IgD-negative memory B cell (primary cell): Measurements from ENCODE around the gene CHRM5. TPM values are rescaled to one million over a fixed set of nuclear protein-coding genes. Genes with fewer than 3 reads are reported as not detected.

Source experiments
- H3K27ac Mint-ChIP-seq, 3 donors: one replicate each; pipeline ENCODE4 v1.8.0; 2020 to 2022; ENCODE audit warnings: mild to moderate bottlenecking in 3 of 3, mixed read lengths in 3 of 3, moderate library complexity in 1 of 3
- H3K27me3 Mint-ChIP-seq: one replicate; pipeline ENCODE4 v1.8.0; 2021; ENCODE audit warnings: mixed read lengths
- H3K36me3 Mint-ChIP-seq: one replicate; pipeline ENCODE4 v1.8.0; 2020; ENCODE audit warnings: mild to moderate bottlenecking, mixed read lengths
- H3K4me1 Mint-ChIP-seq, 3 donors: one replicate each; pipeline ENCODE4 v1.8.0; 2020 to 2022; ENCODE audit warnings: mixed read lengths in 3 of 3, mild to moderate bottlenecking in 1 of 3
- H3K4me3 Mint-ChIP-seq, 4 donors: one replicate each; pipeline ENCODE4 v1.8.0; 2020 to 2022; ENCODE audit warnings: mild to moderate bottlenecking in 4 of 4, mixed read lengths in 4 of 4, moderate library complexity in 3 of 4
- H3K9me3 Mint-ChIP-seq, 3 donors: one replicate each; pipeline ENCODE4 v1.8.0; 2020 to 2021; ENCODE audit warnings: mixed read lengths in 3 of 3, mild to moderate bottlenecking in 1 of 3
- polyA plus RNA-seq: library from polyadenylated mRNA; unstranded; fragments of 300-500 nt; fragmentation: Illumina TruSeq; gene quantifications from one replicate; pipeline ENCODE4 v1.2.3, GENCODE V29; 2021

CHRM5 gene
- polyA plus RNA-seq, 1 donor from 2014 or later = not detected

DNA sequence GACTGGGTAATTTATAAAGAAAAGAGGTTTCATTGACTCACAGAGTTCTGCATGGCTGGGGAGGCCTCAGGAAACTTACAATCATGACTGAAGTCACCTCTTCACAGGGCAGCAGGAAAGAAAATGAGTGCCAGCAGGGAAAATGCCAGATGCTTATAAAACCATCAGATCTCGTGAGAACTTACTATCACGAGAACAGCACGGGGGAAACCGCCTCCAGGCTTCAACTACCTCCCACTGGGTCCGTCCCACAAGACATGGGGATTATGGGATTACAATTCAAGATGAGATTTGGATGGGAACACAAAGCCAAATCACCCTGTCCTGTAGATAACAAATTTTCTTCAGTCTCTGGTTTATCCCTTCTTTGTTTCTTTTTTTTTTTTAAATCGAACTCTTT is 101.7 kb downstream of the CHRM5 start:
- H3K27me3 Mint-ChIP-seq = no peaks in the 10 kb centered on the region
- H3K9me3 Mint-ChIP-seq = no peaks in the 10 kb centered on the region
- no peaks in the 10 kb centered on the region for H3K4me1 Mint-ChIP-seq
- H3K27ac Mint-ChIP-seq = no peak overlapping the region
- no peak overlapping the region for H3K4me3 Mint-ChIP-seq
- H3K36me3 Mint-ChIP-seq = peaks cover 5% of the 10 kb centered on the region

DNA sequence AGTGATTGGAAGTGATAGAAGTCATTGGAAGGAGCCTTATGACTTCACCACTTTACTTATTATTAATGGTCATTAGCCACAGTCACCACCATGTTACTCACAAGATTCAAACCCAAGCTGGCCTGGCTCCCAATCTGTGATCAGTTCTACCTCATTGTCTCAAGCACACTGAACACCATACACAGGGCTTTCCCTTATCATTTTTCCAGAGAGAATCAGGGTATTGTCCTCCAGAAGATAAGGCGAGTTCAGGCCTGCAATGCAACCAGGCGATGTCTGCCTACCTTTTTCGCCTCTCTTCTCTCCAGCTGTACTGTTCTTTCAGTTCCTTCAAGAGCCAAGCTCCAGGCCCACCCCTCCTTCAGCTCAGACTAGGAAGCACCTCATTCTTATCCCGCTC is 108.5 kb downstream of the CHRM5 start:
- Mint-ChIP-seq H3K27ac (no peak overlapping the region), H3K4me1 (no peaks in the 10 kb centered on the region), H3K9me3 (no peaks in the 10 kb centered on the region), H3K4me3 (no peak overlapping the region), H3K27me3 (no peaks in the 10 kb centered on the region), H3K36me3 (peaks cover 5% of the 10 kb centered on the region)

DNA sequence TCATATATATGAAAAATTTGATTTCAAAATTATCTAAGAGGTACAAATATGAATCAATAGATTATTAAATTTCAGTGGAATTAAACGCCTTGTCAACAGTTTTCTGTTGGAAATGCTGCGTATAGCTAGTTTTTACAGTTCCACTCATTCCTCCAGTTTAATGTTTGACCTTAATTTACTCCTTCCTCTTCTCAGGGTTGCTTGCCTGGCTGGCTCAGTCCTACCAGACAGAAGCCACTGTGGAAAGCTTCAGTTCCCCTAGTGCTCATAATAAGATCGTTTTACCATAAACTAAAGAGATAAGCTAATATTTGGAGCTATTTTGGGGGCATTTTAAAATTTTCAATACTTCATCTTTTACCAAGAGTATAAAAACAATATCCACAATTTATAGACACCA is 110.6 kb downstream of the CHRM5 start:
- Mint-ChIP-seq H3K9me3 (no peaks in the 10 kb centered on the region), H3K27ac (no peak overlapping the region), H3K4me1 (no peaks in the 10 kb centered on the region), H3K27me3 (no peaks in the 10 kb centered on the region), H3K36me3 (peaks cover 9% of the 10 kb centered on the region), H3K4me3 (no peak overlapping the region)

DNA sequence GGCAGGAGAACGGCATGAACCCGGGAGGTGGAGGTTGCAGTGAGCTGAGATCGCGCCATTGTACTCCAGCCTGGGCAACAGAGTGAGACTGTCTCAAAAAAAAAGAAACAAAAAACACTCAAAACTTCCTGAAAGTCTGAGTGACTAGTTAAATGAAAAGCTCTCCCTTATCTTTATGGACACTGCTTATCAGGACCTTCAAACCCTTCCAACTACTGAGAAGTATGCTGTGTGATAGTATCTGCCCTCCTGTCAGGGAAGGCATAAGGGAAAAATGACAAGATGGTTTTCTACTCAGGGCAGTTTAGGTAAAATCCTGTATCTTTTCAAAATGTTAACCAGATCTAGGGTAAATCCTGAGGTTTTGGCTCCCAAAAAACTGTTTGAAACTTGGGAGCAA is 111.6 kb downstream of the CHRM5 start:
- no peaks in the 10 kb centered on the region for H3K4me1 Mint-ChIP-seq

DNA sequence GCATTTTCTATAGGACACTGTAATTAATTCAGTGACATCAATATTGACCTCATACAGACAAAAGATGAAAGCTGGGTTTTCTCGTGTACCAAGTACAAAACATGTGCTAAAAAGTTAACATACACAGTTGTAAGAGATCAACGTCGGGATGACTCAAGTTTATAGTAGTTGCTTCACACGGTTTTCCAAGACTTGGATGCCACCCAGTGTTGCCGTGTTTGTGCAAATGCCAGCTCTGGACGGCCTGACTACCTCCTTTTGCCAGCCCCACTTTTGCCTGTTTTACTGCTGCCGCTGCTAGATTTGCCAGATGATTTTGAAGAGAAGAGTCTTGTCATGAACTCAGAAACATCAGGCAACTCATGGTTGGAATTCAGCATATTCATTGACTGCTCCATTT is 115.8 kb downstream of the CHRM5 start:
- Mint-ChIP-seq H3K9me3 (no peaks in the 10 kb centered on the region), H3K27ac (no peak overlapping the region), H3K4me1 (no peaks in the 10 kb centered on the region), H3K4me3 (no peak overlapping the region), H3K36me3 (peaks cover 5% of the 10 kb centered on the region), H3K27me3 (no peaks in the 10 kb centered on the region)

More for the DNA sequence above, 111.6 kb downstream of the CHRM5 start:
- no peak overlapping the region for H3K27ac Mint-ChIP-seq
- H3K27me3 Mint-ChIP-seq = no peaks in the 10 kb centered on the region
- no peak overlapping the region for H3K4me3 Mint-ChIP-seq
- H3K36me3 Mint-ChIP-seq = peaks cover 5% of the 10 kb centered on the region
- H3K9me3 Mint-ChIP-seq = no peaks in the 10 kb centered on the region

DNA sequence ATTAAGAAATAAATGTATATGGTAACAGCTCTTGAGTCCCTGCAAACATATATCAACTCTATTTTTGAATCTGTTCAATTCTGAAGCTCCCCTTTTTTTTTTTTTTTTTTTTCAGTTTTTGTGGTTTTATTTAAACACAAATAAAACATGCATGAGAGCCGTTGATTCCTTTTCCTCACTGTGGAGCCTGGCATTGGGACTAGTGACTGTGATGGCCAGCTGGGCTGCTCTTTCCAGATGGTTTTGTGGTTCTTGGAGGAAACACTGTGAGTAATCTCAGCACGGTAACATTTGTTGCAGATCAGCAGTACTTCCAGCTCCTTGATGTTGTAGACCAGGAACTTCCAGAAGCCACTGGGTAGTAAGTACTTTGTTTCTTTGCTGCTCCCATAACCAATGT is 117.4 kb downstream of the CHRM5 start:
- H3K4me1 Mint-ChIP-seq = peaks cover 3 to 4% (median 4%) of the 10 kb centered on the region in 3 donors
- H3K4me3 Mint-ChIP-seq = no peak overlapping the region
- no peaks in the 10 kb centered on the region for H3K27me3 Mint-ChIP-seq
- no peaks in the 10 kb centered on the region for H3K9me3 Mint-ChIP-seq
- H3K36me3 Mint-ChIP-seq = peaks cover 5% of the 10 kb centered on the region
- H3K27ac Mint-ChIP-seq = no peak overlapping the region

DNA sequence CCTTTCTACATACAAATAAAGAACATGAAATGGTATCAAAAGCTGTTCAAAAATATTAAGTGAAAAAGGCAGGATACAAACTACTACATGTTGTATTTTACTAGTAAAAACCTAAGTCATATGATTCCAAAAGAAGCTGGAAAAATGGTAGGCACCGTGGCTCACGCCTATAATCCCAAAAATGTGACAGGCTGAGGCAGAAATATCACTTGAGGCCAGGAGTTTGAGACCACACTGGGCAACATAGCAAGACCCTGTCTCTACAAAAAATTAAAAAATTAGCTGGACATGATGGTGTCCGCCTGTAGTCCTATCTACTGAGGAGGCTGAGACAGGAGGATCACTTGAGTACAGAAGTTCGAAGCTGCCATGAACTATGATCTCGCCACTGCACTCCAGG is 131.6 kb downstream of the CHRM5 start:
- peaks cover 6% of the 10 kb centered on the region for H3K36me3 Mint-ChIP-seq

DNA sequence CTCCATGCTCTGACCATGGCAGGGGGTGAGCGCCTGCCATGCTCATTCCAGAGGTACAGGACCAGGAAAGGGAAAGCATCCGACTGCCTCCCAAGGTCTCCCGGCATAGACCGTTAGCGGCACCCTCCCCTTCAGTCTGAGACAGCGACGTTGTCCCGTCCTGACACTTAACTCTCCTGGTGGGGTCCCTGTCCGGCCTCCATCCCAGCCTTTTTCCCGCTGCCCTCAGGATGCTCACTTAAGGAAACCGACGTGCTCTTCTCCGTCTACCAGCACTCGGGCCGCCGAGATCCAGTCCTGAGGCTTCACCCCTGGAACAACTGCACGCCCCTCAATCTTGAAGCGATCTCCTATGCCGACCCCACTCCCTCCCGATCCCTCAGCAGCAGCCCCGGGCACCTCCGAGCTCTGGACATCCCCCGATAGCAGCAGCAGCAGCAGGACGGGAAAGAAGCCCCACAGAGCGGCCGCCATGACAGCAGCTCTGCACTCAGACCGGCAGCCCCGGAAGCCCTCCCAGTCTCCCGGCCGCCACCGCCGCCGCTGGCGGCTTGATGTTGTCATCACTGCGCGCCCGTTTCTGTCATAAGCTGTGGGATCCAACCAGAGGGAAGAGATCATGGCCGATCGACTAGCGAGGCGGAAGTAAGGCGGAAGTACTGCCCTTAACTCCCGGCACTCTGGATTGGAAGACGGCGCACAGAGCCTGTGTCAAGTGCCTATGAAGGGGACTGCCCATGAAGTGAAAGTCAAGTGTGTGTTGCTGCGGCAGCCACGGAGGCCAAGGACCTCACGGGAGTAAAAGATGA is 133.3 kb downstream of the CHRM5 start, which contains the start of the genes EMC7 and PGBD4:
EMC7 (minus strand) TSS at position 497 of the 809 bp plus-strand sequence; CDS start at position 474, 23 bp downstream.
PGBD4 (plus strand) TSS at position 718 of the 809 bp plus-strand sequence. CDS start 449 bp downstream, outside the sequence.
- Mint-ChIP-seq H3K36me3 (peaks cover 6% of the 10 kb centered on the region), H3K27me3 (no peaks in the 10 kb centered on the region), H3K27ac (peak within 1 kb of the TSS; percentile 79 to 99 (median 98)), H3K4me3 (peak within 1 kb of the TSS; percentile 76 to 100 (median 97)), H3K9me3 (peaks cover 0 to 4% (median 0%) of the 10 kb centered on the region in 3 donors), H3K4me1 (peaks cover 13 to 36% (median 19%) of the 10 kb centered on the region in 3 donors)

More for the DNA sequence above, 131.6 kb downstream of the CHRM5 start:
- Mint-ChIP-seq H3K4me3 (peak overlapping the region in 3 of 4 donors; percentile 63 to 76 (median 68)), H3K4me1 (peaks cover 13 to 36% (median 19%) of the 10 kb centered on the region in 3 donors), H3K9me3 (peaks cover 0 to 2% (median 0%) of the 10 kb centered on the region in 3 donors), H3K27me3 (no peaks in the 10 kb centered on the region), H3K27ac (no peak overlapping the region)

DNA sequence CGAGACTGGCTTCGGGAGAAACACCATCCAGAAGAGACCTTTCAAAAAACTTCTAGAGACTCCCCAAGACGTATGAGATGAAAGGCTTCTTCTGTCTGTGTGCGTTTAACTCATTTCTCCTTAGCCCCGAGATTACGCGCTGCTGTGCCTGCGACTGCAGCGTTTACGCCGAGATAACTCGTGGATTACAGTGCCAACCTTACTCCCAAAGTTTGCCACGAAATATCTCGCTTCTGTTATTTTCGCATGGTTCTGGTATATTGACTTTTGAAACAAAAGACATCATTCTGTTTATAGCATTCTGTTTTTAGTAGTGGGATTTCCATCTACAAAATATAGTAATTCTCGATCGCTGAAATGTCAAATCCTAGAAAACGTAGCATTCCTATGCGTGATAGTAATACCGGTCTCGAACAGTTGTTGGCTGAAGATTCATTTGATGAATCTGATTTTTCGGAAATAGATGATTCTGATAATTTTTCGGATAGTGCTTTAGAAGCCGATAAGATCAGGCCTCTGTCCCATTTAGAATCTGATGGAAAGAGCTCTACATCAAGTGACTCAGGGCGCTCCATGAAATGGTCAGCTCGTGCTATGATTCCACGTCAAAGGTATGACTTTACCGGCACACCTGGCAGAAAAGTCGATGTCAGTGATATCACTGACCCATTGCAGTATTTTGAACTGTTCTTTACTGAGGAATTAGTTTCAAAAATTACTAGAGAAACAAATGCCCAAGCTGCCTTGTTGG is 134.1 kb downstream of the CHRM5 start:
- H3K27ac Mint-ChIP-seq = peak overlapping the region; percentile 79 to 99 (median 98)
- H3K36me3 Mint-ChIP-seq = peaks cover 6% of the 10 kb centered on the region
- peaks cover 0 to 4% (median 0%) of the 10 kb centered on the region in 3 donors for H3K9me3 Mint-ChIP-seq
- H3K4me1 Mint-ChIP-seq = peaks cover 13 to 35% (median 19%) of the 10 kb centered on the region in 3 donors
- peak overlapping the region; percentile 76 to 100 (median 97) for H3K4me3 Mint-ChIP-seq
- no peaks in the 10 kb centered on the region for H3K27me3 Mint-ChIP-seq

DNA sequence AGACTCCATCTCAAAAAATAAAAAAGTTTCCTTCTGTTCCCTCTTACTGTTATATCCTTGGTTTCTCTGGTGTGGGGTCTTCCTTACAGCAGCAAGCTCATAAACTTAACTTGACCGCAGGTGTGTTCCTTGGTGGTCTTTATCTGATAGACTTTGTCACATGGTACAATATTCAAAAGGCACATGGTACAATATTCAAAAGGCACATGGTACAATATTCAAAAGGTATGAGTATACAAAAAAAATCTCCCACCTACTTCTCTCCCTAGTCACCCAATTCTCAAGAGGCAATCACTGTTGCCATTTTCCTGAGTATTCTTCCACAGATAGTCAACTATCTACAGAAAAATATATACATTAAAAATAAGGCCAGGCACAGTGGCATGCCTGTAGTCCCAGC is 138.1 kb downstream of the CHRM5 start:
- peaks cover 0 to 15% (median 4%) of the 10 kb centered on the region in 3 donors for H3K4me1 Mint-ChIP-seq
- H3K36me3 Mint-ChIP-seq = peaks cover 4% of the 10 kb centered on the region
- H3K4me3 Mint-ChIP-seq = no peak overlapping the region
- peaks cover 0 to 4% (median 0%) of the 10 kb centered on the region in 3 donors for H3K9me3 Mint-ChIP-seq
- peak overlapping the region in 1 of 3 donors; percentile 6 for H3K27ac Mint-ChIP-seq
- no peaks in the 10 kb centered on the region for H3K27me3 Mint-ChIP-seq

DNA sequence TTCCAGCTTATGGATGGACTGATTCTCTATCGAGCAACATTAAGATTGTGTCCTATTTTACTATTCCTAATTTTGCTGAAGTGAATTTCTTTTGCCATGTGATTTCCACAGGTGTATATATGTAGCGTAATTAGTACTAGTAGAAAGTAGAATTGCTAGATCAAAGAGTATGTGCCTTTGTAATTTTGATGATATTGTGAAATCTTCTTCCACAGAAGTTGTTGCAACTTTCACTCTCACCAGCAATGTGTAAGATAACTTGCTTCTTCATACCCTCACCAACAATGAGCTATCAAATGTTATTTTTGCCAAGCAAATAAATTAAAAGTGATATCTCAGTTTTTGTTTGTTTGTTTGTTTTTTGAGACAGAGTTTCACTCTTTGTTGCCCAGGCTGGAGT is 139.0 kb downstream of the CHRM5 start:
- peaks cover 0 to 8% (median 0%) of the 10 kb centered on the region in 3 donors for H3K4me1 Mint-ChIP-seq
- no peaks in the 10 kb centered on the region for H3K27me3 Mint-ChIP-seq

DNA sequence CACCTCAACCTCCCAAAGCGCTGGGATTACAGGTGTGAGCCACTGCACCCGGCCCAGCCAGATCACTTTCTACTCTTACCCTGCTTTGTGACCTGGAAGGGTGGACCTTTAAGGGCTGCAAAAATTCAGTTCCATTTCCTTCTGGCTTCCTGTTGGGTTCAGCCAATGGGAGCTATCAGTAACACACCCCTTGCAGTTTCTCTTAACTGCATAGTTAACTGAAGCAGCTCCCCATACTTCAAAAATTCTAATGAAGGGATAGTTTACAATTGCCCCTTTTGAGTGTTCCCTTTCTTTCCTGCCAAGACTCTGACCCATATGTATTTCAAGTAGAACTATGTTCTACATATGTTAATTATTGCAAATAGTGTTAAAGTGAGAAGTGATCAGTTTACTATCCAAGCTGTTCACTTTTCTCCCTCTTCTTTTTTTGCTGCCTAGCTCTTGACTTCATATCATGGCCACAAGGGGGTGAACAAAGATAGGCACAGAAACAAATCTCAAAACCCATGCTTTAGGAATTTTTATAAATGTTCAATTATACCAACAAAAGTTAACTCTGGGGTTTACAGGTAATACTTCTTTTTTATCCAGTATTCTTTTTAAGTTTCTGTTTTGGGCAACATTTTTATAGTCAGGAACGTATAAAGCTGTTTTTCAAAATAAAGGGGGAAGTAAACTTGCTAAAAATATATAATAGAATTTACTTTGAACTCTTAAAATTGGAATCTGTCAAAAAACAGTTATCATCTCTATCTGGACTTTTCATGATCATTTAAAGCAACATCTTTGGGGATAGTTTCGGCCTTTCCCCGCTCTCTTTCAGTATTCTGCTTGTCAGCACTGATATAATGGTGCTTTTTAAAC is 141.7 kb downstream of the CHRM5 start:
- H3K9me3 Mint-ChIP-seq = peaks cover 0 to 1% (median 0%) of the 10 kb centered on the region in 3 donors
- peak overlapping the region in 1 of 4 donors; percentile 10 for H3K4me3 Mint-ChIP-seq
- H3K27ac Mint-ChIP-seq = peak overlapping the region in 1 of 3 donors; percentile 19
- H3K4me1 Mint-ChIP-seq = no peaks in the 10 kb centered on the region
- H3K27me3 Mint-ChIP-seq = peaks cover 6% of the 10 kb centered on the region
- no peaks in the 10 kb centered on the region for H3K36me3 Mint-ChIP-seq

More for the DNA sequence above, 139.0 kb downstream of the CHRM5 start:
- no peak overlapping the region for H3K27ac Mint-ChIP-seq
- peaks cover 2% of the 10 kb centered on the region for H3K36me3 Mint-ChIP-seq
- H3K4me3 Mint-ChIP-seq = no peak overlapping the region
- peaks cover 0 to 4% (median 0%) of the 10 kb centered on the region in 3 donors for H3K9me3 Mint-ChIP-seq

DNA sequence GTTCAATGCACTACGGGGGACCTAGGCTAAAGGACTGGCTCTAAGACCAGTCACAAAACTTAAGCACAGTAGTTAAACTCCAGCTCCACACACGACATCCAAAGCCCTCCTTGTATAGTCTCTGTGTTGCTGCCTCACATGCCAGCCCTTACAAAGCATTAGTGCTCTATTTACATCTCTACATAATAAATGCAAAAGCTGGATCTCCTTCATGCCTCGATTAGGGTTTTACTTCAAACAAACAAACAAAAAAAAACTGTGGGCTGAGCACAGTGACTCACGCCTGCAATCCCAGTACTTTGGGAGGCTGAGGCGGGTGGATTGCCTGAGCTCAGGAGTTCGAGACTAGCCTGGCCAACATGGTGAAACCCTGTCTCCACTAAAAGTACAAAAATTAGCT is 143.2 kb downstream of the CHRM5 start:
- Mint-ChIP-seq H3K27ac (no peak overlapping the region), H3K4me3 (no peak overlapping the region), H3K27me3 (peaks cover 6% of the 10 kb centered on the region), H3K9me3 (no peaks in the 10 kb centered on the region), H3K36me3 (no peaks in the 10 kb centered on the region), H3K4me1 (no peaks in the 10 kb centered on the region)

DNA sequence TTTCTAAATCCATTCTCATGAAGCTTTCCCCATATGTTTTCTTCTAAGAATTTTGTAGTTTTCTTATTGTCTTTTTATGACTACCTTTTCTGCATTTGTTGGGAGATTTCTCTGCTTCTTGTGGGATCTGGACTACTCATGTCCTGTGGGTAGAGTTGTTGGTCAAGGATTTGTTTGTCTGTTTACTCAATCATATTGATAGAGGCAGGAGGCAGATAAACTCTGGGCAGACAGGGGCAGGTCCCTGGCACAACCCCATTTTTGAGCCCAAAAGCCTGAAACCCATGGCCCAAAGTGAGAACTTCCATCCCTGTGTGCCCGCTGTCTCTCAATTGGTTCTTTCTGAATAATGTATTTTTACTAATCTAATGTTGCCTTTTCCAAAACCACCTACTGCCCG is 145.9 kb downstream of the CHRM5 start:
- H3K27ac Mint-ChIP-seq = no peak overlapping the region
- H3K4me1 Mint-ChIP-seq = no peaks in the 10 kb centered on the region
- no peaks in the 10 kb centered on the region for H3K9me3 Mint-ChIP-seq
- no peaks in the 10 kb centered on the region for H3K36me3 Mint-ChIP-seq
- H3K4me3 Mint-ChIP-seq = no peak overlapping the region
- peaks cover 9% of the 10 kb centered on the region for H3K27me3 Mint-ChIP-seq
